SKM-1 (cell line): ENCODE results near the gene RFC2.

Experiments
- DNase-seq: peaks from one replicate; lab custom pipeline; 2025; ENCODE audit not compliant: unreplicated experiment; lab: John Stamatoyannopoulos, UW

Gene RFC2

DNA sequence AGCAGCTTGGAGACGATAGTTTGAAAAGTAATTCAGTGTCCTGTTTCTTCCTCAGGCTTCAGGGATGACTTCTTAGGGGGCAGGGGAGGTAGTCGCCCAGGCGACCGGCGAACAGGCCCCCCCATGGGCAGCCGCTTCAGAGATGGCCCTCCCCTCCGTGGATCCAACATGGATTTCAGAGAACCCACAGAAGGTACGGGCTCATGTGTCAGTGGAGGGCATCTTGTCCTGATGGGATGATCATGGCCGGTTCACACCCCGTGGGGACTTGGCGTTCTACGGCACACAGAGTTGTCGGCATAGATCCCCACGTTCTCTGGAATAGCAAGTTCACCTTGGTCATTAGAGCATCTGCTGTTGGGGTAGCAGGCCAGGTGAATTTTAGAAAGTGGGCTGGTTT is 59.5 kb downstream of the RFC2 start:
- no peak for DNase-seq

DNA sequence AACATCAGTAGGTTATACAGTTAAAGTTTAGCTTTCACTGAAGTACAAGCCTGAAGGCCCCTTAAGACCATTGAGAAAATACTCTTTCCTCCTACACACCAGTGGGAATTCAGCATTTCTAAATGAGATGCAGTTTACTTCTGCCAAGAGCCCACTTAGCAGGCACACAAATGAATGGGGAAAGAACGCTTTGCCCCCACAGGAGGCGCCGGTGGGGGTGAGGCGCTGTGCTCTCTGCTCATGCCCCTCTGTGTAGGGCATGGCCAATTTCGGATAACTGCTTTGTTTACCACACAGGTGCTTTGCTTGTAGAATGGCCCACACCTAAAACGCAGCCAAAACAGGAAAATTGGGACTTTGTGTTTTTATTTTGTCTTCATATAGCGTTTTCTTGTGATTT is 60.3 kb downstream of the RFC2 start:
- DNase-seq = no peak

DNA sequence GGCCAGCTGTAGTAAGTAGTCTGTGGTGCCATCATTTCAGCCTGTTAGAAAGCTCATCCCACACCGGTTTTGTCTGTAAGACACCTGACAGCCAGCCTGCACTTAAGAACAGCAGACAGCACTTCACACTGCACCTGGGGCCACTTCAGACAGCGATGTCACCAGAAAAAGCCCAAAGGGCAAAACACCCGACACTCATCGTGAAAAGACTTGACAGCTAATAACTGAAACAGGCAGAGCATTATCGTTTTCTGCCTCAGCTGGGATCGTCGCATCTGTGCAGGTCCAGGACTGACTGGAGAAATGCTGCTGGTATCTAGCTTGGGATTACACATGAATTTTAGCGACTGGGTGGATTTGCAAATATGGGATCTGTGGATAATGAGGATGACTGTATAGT is 61.1 kb downstream of the RFC2 start:
- DNase-seq = no peak

DNA sequence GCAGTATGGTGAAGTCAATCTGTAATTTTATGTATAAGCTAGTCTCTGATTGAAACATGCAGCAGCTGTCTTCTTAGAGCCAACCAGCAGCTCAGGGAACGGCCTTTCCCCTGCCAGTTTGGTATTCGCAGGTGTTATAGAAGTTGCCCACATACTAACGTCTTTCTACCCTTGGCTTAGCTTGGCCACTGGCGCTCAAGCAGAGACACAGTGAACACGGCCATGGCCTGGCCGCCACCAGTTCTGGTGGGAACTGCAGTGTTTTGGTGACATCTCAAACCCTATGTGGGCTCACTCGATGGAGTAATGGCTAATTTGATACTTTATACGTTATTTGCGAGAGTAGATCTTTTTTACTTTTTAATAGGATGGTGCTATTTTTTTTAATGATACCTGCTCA is 63.0 kb downstream of the RFC2 start:
- DNase-seq = no peak

- DNase-seq = no peak
These were observed 63.9 kb downstream of the RFC2 start for GRCh38 chr7:74190259-74190658.

DNA sequence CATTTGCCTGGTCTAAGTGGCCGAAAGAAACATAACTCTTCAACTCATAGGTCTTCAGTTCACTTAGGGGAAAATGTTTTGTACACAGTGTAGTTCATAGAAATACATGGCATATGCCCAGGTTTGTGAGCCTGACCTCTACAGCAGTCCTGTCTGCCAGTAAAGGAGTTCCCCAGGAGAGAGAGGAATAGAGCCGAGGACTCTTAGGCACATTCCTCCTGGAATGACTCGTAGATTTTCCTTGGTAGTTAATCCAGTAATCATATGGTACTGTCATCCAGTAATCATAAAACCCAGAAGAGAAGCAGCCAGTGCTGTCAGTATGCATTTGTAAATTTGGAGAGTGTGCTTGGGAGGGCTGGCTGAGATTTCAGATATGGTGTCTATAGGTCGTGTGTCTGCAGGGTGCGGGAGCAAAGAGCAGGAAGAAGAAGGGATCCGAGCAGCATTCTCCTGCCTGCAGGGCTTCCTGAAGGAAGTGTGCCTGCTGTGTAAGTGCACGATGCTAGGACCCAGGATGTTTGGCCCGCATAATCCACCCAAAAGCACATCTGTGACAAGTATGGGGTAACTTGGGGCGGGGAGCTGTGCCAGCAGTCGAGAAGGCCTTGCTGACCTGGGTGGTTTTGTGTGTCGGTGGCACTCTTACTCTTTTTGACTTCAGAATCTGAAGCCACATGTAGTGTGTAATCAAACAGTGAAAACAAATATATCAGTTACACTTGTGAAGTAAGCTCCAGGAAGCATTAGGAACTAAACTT is 66.1 kb downstream of the RFC2 start:
- no peak for DNase-seq

GRCh38 chr7:74185636-74186035 is 68.6 kb downstream of the RFC2 start:
- no peak for DNase-seq

DNA sequence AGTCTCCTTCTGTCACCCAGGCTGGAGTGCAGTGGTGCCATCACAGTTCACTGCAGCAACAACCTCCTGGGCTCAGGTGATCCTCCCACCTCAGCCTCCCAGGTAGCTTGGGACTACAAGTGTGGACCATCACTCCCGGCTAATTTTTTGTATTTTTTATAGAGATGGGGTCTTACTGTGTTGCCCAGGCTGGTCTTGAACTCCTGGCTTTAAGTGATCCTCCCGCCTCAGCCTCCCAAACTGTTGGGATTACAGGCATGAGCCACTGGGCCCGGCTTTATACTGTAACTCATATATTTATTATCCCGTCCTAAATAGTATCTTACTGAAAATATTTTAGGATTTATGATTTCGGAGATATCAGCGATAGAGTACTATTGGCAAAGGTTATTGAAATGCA is 69.2 kb downstream of the RFC2 start:
- DNase-seq = no peak

DNA sequence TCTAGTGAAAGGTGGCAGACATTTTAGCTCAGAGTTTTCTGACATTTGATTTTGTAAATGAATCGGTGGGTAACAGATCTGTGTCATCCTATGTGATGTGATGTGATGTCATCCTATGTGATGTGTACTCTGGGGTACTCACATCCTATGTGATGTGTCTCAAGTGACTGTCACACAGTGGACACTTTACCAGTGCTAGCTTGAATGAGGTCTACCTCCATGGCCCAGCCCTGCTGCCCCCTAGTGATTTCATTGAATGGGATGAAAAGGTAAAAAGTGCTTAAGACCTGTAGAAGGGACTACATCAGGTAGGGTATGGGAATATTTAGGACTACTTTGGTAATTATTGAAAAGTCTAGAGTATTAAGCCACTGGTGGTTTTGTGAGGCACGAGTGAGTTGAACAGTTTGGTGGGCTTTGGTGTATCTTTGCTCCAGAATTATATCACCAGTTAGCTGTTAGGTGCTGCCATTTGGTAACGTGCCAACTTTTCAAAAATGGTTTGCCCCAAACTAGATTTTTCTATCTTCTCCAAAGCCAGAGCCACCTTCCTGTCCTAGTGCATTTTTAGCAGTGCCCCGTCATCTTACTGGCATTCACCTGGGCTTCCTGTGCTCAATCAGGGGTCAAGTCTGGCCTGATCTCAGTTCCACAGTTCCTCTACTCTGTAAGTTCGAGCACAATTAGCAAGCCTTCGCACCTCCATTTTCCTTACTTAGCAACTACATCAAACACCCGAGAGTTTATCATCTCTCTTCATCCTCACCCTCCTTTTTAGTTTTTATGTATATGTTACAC is 70.3 kb downstream of the RFC2 start:
- DNase-seq = no peak

DNA sequence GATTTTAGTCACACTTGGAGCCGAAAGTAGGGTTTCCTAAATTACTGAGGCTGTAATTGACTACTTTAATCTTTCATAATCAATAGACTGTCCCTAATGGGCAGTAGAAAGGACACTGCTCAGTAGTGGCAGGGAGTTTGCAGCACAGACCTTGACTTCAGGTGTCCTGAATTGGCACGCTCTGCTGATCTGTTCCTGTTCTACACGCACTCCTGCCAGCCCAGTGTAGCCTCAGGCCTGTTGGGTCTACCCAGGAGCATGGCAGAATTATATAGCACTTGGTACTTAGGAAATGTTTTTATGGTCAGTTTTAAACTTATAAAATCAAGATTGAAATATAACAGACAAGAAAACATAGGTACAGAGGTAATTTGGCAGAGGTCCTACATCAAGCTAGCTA is 71.1 kb downstream of the RFC2 start:
- no peak for DNase-seq

GRCh38 chr7:74182453-74183090 is 71.6 kb downstream of the RFC2 start:
- no peak for DNase-seq

DNA sequence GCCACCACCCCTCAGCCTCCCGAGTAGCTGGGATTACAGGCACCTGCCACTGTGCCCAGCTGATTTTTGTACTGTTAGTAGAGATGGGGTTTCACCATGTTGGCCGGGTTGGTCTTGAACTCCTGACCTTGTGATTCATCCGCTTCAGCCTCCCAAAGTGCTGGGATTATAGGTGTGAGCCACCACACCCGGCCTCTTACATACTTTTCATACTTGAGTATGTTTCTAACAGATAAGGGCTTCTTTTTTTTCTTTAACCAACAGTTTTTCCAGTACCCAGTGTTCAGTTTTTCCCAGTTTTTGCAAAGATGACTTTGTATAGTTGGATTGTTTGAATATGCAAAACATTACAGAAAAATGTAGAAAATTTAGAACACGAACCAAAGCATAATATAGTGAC is 72.4 kb downstream of the RFC2 start:
- no peak for DNase-seq
